EL (cell line): ENCODE measurements around the gene AKR1A1.
"Not testable (repeated sequence)": the region's sequence is repeated elsewhere in the genome, so short reads cannot be mapped to it uniquely, and the experiment has no call there.

Experiments used
- DNase-seq: peaks from one replicate; pipeline ENCODE4 v3.0.0-alpha.2; 2016

AKR1A1 gene

GRCh38 chr1:45570631-45571030 is 20.0 kb downstream of the AKR1A1 start:
- no peak for DNase-seq

- no peak for DNase-seq
Observed at GRCh38 chr1:45573231-45573804, 22.7 kb downstream of the AKR1A1 start.

- DNase-seq, result no peak
Observed at GRCh38 chr1:45574105-45574626, 23.5 kb downstream of the AKR1A1 start.

DNA sequence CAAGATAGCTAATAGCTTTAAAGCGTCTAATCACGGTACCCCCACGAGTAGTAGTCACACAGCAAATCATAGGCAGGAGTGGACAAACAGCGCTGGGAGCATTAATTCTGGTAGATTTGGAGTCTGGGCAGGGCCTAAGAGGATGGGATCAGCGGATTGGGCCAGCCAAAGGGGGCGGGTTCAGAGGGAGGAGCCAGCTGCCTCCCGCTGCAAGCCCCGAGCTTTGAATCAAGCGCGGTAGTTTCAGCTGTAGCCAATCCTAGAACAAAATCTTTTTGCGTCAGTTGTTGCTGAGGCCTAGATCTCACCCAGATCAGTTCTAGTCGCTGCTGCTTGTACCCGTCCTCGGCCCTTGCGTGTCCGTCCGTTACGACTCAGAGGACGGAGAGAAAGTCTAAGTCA is 32.6 kb downstream of the AKR1A1 start:
- peak; percentile 97 for DNase-seq

DNA sequence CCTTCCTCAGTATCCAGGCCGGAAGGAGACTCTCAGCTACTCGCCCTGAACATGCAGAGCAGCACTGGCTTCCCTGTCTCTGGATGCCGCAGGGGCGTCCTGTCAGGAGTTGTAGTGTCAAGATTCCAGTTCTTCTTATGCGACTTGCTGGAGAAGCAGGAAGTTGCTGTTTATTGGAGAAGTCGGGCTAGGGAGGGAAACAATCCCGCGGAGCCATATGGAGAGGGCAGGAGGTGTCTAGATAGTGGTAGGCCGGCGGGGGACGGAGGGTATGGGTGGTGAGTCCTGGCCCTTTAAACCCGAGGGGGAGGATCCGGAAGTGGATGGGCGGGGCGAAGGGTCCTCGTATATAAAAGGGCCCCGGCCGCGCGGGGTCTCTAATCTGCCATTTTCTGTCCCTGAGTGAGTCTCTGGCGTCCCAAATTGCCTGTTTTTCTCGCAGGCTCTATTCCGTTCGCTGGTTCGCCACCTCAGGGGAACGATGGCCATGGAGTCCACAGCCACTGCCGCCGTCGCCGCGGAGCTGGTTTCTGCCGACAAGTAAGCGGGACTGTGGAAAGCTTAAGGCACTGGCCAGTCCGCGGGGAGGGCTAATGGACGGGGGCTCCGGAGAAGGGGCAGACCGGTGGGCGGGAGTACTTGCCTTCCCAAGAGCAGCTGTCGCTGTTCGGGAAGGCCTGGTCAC is 33.2 kb downstream of the AKR1A1 start, which contains the start of gene NASP:
NASP (plus strand) TSS at position 376 of the 685 bp plus-strand sequence; CDS start at position 482, 106 bp downstream.
- DNase-seq, result peak; percentile 86

DNA sequence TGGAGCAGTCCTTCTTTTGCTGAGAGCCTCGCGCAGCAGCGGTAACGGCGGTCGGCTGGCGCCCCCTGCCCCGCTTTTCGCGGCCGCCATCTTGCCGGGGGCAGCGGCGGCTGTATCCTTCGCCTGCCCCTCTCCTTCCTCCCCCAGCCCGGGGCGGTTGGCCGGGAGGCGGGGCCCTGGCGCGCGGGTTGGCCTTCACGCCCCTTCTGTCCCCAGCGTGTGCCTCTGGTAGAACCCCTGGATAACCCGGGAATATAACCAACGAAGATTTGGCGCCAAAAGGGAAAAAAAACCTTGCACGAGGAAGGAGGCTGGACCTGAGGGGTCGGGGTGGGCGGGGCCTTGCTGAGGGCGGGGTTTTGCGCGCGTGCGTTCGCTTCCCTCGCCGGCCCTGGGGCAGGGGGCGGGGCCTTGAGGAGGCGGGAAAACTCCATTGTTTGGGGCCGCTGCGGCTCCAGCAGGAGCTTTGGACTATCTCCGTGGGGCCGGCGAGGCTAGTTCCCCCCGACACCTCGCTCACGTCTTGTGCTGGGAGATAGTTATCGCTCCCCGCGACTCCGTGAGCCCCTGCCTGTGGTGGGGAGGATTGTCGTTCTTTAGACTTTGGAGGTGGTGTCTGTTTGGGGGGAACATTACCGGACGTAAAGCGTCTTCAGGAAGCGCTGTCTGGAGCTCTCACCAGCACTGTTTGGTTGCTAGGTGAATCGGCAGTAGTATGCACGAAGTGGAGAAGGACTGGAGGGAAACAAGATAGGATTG is 33.9 kb downstream of the AKR1A1 start:
- DNase-seq, result peak; percentile 91

- no peak for DNase-seq
Observed at GRCh38 chr1:45585110-45585426, 34.4 kb downstream of the AKR1A1 start.

DNA sequence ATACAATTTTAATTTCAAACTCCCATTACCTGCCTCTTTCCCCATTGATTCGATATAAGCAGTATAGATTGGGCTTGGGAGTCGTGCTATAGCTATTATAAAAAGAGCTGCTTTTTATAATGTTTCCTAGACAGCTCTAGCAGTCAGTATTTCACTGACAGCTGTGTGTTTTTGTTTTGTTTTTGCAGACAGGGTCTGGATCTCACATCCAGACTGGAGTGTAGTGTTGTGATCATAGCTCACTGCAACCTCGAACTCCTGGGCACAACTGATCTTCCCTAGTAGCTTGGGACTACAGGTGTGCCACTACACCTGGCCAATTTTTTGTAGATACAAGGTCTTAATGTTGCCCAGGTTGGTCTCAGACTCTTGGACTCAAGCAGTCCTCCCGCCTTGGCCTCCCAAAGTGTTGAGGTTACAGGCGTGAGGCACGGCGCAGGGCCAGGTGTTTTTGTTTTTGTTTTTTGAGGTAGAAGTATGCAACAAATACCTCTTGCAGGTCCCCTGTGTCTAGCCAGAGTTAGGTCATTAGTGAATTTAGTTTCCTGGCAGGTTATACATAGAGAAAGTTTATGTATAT is 35.0 kb downstream of the AKR1A1 start:
- DNase-seq, result no peak

GRCh38 chr1:45586769-45587168 is 36.1 kb downstream of the AKR1A1 start:
- no peak for DNase-seq

- DNase-seq, result no peak
Observed at GRCh38 chr1:45589861-45590260, 39.2 kb downstream of the AKR1A1 start.

- no peak for DNase-seq
Observed at GRCh38 chr1:45594412-45594811, 43.8 kb downstream of the AKR1A1 start.

DNA sequence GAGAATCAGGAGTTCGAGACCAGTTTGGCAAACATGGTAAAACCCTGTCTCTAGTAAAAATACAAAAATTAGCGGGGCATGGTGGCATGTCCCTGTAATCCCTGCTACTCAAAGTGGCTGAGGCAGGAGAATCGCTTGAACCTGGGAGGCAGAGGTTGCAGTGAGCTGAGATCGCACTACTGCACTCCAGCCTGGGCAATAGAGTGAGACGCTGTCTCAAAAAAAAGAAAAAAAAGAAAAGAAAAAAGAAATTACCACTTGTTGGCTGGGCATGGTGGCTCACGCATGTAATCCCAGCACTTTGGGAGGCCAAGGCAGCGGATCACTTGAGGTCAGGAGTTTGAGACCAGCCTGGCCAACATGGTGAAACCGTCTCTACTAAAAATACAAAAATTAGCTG is 46.1 kb downstream of the AKR1A1 start:
- not testable (repeated sequence) for DNase-seq

GRCh38 chr1:45604239-45604638 is 53.6 kb downstream of the AKR1A1 start:
- no peak for DNase-seq

DNA sequence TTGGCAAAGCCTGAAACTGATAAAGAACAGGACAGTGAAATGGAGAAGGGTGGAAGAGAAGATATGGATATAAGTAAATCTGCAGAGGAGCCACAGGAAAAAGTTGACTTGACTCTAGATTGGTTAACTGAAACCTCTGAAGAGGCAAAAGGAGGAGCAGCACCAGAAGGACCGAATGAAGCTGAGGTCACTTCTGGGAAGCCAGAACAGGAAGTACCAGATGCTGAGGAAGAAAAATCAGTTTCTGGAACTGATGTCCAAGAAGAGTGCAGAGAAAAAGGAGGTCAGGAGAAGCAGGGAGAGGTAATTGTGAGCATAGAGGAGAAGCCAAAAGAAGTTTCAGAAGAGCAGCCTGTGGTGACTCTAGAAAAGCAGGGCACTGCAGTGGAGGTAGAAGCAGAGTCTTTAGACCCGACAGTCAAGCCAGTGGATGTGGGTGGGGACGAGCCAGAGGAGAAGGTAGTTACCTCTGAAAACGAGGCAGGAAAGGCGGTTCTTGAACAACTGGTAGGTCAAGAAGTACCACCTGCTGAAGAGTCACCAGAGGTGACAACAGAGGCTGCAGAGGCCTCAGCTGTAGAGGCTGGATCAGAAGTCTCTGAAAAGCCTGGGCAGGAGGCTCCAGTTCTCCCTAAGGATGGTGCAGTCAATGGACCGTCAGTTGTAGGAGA is 56.9 kb downstream of the AKR1A1 start:
- no peak for DNase-seq

DNA sequence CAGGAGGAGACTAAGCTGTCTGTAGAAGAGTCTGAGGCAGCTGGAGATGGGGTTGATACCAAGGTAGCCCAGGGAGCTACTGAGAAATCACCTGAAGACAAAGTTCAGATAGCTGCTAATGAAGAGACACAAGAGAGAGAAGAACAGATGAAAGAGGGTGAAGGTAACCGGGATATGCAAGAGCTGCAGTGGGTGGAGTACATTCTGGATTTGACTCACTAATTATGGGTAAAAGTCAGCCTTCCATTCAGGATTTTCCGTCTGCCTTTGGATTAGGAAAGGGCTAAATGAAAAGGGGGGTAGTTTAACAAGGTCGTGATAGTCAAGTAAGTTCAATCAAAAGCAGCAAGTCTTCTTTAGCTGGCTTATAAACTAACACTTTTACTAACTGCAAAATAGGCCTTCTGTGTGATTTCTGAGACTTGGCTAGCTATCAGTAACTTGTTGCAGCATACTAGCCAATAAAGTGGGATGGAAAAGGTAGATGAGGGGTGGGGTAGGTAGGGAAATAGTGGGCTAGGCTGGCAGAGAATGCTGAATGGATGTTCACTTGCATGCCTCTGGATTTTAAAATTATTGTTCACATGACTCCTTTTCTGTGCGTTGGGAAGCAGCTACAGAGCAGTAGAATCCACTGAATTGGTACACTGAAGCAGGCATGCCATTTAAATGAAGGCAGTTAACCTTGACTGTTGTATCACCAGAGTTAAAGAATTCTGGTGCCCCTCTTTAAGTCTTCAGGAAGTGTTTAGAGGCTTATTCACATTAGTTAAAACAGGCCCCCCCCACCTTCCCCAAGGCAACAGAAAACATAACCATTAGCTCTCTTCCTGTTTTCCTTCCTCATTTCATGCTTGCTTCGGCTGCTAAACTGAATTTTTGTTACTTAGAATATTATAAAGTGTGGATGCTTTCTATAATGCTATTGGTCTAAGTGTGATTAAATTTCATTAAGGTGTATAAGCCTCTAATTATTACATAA is 57.8 kb downstream of the AKR1A1 start:
- DNase-seq, result no peak

DNA sequence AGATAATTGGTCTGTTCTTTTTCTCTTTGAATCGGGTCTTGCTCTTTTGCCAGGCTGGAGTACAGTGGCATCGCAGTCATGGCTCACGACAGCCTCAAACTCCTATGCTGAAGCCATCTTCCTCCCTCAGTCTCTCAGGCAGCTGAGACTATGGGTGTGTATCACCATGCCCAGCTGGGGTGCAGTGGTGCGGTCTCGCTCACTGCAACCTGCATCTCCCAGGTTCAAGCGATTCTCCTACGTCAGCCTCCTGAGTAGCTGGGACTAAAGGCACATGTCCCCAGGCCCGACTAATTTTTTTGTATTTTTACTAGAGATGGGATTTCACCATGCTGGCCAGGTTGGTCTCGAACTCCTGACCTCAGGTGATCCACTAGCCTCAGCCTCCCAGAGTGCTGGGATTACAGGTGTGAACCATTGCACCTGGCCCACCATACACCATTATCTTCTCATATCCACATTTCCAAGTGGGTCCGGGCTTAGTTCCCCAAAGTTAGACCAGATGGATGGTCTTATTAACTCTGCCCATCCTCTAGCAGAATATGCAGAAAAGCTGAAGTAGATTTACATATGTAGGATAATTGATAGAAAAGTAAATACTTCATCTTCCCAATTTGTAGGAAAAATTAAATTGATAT is 60.1 kb downstream of the AKR1A1 start:
- DNase-seq, result no peak

DNA sequence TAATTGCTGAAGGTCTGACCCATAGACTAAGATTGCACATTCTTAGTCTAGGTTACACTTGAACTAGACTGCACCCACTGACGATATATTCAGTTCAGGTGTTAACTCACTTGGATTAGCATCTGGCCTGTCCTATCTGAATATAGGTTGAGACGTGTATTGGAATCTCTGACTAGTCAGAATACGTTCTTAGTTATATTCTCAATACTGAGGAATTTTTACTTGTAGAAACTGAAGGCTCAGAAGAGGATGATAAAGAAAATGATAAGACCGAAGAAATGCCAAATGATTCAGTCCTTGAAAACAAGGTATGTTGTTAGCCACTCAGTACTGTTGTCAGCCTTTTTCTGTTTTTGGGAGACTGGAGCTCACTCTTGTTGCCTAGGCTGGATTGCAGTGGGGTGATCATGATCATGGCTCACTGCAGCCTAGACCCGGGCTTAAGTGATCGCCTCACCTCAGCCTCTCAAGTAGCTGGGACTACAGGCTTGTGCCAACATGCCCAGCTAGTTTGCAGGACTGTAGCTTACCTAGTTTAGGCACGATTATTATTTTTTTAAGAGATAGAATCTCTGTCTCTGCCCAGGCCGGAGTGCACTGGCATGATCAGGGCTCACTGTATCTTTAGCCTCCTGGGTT is 62.4 kb downstream of the AKR1A1 start:
- no peak for DNase-seq

GRCh38 chr1:45615885-45616284 is 65.3 kb downstream of the AKR1A1 start:
- DNase-seq, result no peak

DNA sequence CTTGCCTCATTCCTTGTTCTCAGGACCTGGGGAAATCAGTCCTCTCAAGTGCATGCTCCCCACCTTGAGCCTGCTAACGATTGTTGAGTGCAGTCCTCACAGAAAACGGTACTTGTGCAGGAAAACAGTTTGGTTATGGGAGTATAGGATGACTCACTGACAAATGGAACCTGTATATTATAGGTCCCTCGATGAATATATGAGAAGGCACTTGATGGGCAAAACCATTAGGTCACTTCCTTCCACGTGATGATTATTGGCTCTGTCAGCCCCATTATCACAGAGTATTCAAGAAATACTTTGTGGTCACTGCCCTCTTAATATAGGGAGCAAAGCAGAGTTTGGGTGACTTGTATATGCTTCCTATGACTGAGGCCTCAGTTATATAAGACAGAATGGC is 67.0 kb downstream of the AKR1A1 start:
- DNase-seq, result peak; percentile 67

DNA sequence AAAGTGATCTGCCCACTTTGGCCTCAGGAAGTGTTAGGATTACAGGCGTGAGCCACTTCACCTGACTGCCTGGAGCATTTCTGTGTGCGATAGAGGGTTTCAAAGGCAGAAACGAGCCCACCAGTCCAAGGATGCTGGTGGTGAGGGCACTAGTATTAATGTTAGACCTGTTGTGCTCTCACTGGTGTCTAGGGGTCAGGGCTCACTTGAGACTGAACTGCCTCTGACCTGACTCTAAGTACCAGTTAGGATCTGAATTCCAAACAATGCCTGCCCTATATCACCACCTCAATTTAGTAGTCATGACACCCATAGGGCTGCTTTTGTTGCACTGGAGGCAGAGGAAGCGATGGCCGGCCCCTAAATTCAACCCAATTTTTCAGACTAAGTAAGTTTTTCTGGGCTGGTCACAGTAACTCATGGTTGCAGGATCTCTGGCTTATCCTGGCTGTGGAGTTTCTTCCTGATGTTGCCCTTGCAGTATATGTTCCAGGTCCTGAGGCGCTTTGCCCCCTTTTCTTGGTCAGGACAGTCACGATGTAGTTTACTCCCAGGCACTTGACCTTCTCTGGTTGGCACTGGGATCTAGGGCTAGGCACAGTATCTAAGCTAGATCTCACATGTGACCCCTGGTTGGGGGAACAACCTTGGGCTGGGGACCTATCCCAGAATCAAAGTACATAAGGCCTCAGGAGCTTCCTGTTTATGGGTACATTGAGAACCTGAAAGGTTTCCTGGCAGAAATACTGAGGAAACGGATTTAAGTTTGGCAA is 68.7 kb downstream of the AKR1A1 start:
- no peak for DNase-seq
